Peyer's patch (tissue), 4 donors: ENCODE data around the gene LPAR1. TPM values are rescaled to one million over a fixed set of nuclear protein-coding genes. Genes with fewer than 3 reads are reported as not detected.
A peak's percentile ranks its signal among the peaks of the same experiment; 100 is the strongest.

Source experiments
- DNase-seq, 3 donors: peaks; one replicate each; pipeline ENCODE4 v3.0.0-alpha.2; 2017 to 2019
- H3K27ac ChIP-seq, 4 donors: fragments of 200-600 bp; sonication (generic); one replicate each; pipeline ENCODE4 v1.5.1; 2016 to 2019
- H3K27me3 ChIP-seq, 2 donors: fragments of 200-600 bp; sonication (generic); one replicate each; pipeline ENCODE4 v1.5.1; 2019
- H3K36me3 ChIP-seq, 3 donors: fragments of 200-600 bp; sonication (generic); one replicate each; pipeline ENCODE4 v1.5.1; 2016 to 2019
- H3K4me1 ChIP-seq, 4 donors: fragments of 200-600 bp; sonication (generic); one replicate each; pipeline ENCODE4 v1.5.1; 2016 to 2019
- H3K4me3 ChIP-seq, 4 donors: fragments of 200-600 bp; sonication (generic); 1 replicate in 3 of 4; 2 replicates in 1 of 4; pipeline ENCODE4 v1.5.1; 2016 to 2019; ENCODE audit warnings: mild to moderate bottlenecking in 1 of 4
- H3K9me3 ChIP-seq, 4 donors: fragments of 200-600 bp; sonication (generic); one replicate each; pipeline ENCODE4 v1.5.1; 2016 to 2019; ENCODE audit warnings: mild to moderate bottlenecking in 1 of 4
- POLR2A ChIP-seq, 2 donors: fragments of 450-650 bp; IDR thresholded peaks; one replicate each; pipeline ENCODE4 v1.5.1; 2017; ENCODE audit warnings: antibody characterized with exemption in 2 of 2, mild to moderate bottlenecking in 2 of 2, moderate library complexity in 2 of 2
- total RNA-seq, 4 donors: library from RNA; depleted of rRNA; stranded (reverse); fragments of >200 nt; gene quantifications; one replicate each; pipeline ENCODE4 v1.1.0, GENCODE V29; 2016
- TF ChIP-seq, protein P1 (sequence below), 6 experiments: fragments of 450-650 bp in 4 of 6; fragments of 200-600 bp in 2 of 6; sonication (generic) in 1 of 6; IDR thresholded peaks; one replicate each; pipeline ENCODE4 v1.5.1; 2017 to 2019; ENCODE audit warnings: antibody characterized with exemption in 6 of 6, mild to moderate bottlenecking in 3 of 6, moderate library complexity in 1 of 6

LPAR1 gene
- total RNA-seq, 4 donors from 2014 or later, result 25.0 to 56.1 (median 31.9) TPM

DNA sequence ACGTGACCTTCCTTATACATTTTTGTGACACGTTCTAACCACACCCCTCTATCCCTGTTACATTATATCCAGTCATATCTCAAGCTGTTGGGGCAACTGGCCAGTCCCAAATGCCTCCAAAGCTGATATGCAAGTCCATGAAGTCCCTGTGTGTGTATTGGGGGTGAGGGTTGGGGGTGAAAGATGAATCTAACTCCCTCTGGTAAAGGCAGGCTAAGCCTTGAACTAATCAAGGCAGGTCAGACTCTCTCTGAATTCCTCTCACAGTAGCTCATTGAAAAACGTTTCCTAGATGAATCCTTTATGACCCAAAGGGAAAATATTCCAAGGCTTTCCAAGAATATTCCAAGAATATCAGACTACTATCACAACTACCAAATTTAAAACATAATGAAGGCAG, 195.3 kb downstream of the LPAR1 start:
- H3K4me3 ChIP-seq, result no peak overlapping the region
- H3K27me3 ChIP-seq, result no peaks in the 10 kb centered on the region
- no peaks in the 10 kb centered on the region for H3K4me1 ChIP-seq
- H3K9me3 ChIP-seq, result no peaks in the 10 kb centered on the region
- TF ChIP-seq, protein P1, sequence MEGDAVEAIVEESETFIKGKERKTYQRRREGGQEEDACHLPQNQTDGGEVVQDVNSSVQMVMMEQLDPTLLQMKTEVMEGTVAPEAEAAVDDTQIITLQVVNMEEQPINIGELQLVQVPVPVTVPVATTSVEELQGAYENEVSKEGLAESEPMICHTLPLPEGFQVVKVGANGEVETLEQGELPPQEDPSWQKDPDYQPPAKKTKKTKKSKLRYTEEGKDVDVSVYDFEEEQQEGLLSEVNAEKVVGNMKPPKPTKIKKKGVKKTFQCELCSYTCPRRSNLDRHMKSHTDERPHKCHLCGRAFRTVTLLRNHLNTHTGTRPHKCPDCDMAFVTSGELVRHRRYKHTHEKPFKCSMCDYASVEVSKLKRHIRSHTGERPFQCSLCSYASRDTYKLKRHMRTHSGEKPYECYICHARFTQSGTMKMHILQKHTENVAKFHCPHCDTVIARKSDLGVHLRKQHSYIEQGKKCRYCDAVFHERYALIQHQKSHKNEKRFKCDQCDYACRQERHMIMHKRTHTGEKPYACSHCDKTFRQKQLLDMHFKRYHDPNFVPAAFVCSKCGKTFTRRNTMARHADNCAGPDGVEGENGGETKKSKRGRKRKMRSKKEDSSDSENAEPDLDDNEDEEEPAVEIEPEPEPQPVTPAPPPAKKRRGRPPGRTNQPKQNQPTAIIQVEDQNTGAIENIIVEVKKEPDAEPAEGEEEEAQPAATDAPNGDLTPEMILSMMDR (IDR thresholded peaks at IDR 0.05), result no peak
- TF ChIP-seq POLR2A (IDR thresholded peaks at IDR 0.05), result no peak
- no peaks in the 10 kb centered on the region for H3K36me3 ChIP-seq
- DNase-seq, result no peak
- no peak overlapping the region for H3K27ac ChIP-seq

DNA sequence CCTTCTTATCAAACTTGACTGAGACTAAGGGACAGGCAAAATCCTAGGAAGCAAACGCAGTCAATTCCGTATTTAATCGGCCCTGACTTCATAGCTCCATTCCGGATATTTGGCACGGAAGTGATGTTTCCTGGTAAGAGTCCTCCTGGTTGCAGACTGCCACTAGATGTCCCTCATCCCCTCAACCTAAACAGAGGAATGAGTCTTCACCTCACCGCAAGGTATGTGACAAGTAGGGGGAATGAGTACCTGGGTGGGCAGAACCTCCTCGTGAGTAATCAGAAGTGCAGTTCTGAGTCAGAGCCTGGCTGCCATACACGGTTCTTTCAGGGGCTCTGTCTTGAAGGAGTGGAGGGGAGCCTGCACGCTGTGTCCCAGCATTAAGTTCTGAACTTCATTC, 196.1 kb downstream of the LPAR1 start:
- H3K27me3 ChIP-seq, result no peaks in the 10 kb centered on the region
- no peaks in the 10 kb centered on the region for H3K4me1 ChIP-seq
- no peak for TF ChIP-seq POLR2A (IDR thresholded peaks at IDR 0.05)
- TF ChIP-seq, protein P1 (IDR thresholded peaks at IDR 0.05), result peak in 3 of 6 experiments; percentile 24 to 50 (median 48)
- H3K4me3 ChIP-seq, result no peak overlapping the region
- no peaks in the 10 kb centered on the region for H3K36me3 ChIP-seq
- no peak overlapping the region for H3K27ac ChIP-seq
- H3K9me3 ChIP-seq, result no peaks in the 10 kb centered on the region
- no peak for DNase-seq

DNA sequence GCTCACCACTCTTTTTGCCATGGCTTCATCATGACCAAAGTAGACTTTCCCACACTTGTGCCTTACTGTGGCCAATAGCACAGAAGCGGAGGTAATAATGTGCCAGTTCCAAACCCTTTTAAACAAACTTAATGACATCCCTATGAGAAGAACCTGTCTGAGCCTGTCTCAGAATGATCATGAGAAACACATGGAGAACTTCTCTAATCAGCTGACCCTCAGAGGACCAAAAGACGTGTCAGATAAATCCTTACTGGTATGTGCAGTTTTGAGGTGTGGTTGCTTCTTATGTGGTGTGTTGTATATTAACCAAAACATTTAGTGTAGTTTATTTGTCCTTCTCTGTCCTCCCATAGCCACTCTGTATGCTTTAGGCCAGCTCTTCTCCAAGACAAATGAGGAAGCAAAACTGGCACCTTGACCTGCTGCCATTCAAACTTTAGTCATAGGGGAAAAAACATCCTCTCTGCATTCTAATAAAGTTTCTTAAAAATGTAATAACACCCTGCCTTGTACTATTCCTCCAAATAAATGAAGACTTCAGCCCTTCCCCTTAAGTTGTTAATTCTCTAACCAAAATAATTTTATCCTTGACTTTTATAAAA, 200.8 kb downstream of the LPAR1 start:
- TF ChIP-seq, protein P1 (IDR thresholded peaks at IDR 0.05), result no peak
- TF ChIP-seq POLR2A (IDR thresholded peaks at IDR 0.05), result no peak
- H3K4me1 ChIP-seq, result no peaks in the 10 kb centered on the region
- H3K27me3 ChIP-seq, result no peaks in the 10 kb centered on the region

DNA sequence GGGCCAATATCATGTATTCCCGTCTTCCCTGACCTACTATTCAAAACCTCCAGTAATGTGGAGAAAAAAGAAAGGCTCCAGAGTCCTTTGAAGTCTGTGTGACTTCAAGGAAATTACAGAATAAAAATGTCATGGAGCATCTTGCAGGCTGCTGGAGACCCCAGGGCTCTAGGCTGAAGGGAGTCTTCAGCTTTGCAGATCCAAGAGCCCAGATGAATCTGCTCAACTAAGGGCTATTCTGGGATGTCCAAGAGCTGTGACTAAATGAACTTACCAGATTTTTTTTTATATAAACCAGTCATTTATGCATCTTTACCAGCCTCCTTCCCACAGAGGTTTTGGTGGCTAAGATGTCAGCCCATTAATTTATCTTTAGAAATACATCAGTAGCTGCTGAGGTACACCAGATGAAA, 202.4 kb downstream of the LPAR1 start:
- Histone ChIP-seq H3K4me1 (no peaks in the 10 kb centered on the region), H3K27me3 (no peaks in the 10 kb centered on the region), H3K27ac (no peak overlapping the region), H3K4me3 (no peak overlapping the region), H3K9me3 (no peaks in the 10 kb centered on the region), H3K36me3 (no peaks in the 10 kb centered on the region)
- no peak for DNase-seq
- TF ChIP-seq, protein P1 (IDR thresholded peaks at IDR 0.05), result no peak
- no peak for TF ChIP-seq POLR2A (IDR thresholded peaks at IDR 0.05)

More for the DNA sequence above, 200.8 kb downstream of the LPAR1 start:
- Histone ChIP-seq H3K4me3 (no peak overlapping the region), H3K27ac (no peak overlapping the region), H3K36me3 (no peaks in the 10 kb centered on the region), H3K9me3 (no peaks in the 10 kb centered on the region)
- DNase-seq, result no peak

DNA sequence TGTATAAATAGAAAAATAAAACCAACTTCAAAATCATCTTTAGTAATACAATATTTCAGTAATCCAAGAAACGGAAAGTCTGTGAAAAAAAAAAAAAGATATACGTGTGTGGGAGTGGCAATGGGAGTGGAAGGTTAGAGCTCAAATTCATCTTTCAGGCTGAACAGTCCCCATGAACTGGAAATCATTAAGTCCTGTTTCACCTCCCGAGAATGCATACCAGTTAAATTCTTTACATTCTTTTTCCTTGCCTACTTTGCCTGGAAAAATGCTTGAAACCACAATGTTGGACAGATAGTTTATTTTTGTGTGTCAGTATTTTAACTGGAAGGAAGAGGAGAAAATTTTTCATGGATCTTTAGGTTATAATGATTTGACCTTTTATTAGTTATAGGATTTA, 202.9 kb downstream of the LPAR1 start:
- Histone ChIP-seq H3K9me3 (no peaks in the 10 kb centered on the region), H3K36me3 (no peaks in the 10 kb centered on the region), H3K27ac (no peak overlapping the region), H3K4me1 (no peaks in the 10 kb centered on the region), H3K27me3 (no peaks in the 10 kb centered on the region), H3K4me3 (no peak overlapping the region)
- DNase-seq, result no peak
- no peak for TF ChIP-seq POLR2A (IDR thresholded peaks at IDR 0.05)
- TF ChIP-seq, protein P1 (IDR thresholded peaks at IDR 0.05), result no peak

DNA sequence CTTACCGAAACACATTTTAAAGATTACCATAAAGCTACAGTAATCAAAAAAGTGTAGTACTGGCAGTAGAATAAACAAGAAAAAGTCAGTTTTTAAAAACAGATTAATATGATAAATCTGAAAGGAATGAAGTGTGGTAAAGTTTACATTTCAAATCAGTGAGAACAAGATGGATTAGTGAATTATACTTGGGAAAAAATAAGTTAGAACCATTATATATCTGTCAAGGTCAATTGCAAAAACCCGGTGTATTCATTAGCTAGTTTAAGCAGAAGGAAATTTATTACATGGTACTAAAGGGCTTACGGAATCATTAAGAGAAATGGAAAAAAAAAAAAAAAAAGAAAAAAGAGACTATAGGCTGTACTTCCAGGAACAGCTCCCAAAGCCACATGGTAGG, 205.3 kb downstream of the LPAR1 start:
- TF ChIP-seq, protein P1 (IDR thresholded peaks at IDR 0.05), result no peak
- no peak for TF ChIP-seq POLR2A (IDR thresholded peaks at IDR 0.05)
- no peaks in the 10 kb centered on the region for H3K4me1 ChIP-seq
- no peak for DNase-seq

More for the DNA sequence above, 205.3 kb downstream of the LPAR1 start:
- Histone ChIP-seq H3K4me3 (no peak overlapping the region), H3K27me3 (no peaks in the 10 kb centered on the region), H3K27ac (no peak overlapping the region), H3K36me3 (no peaks in the 10 kb centered on the region), H3K9me3 (no peaks in the 10 kb centered on the region)
